ENCODE measurements around the gene LMF1.

DNA sequence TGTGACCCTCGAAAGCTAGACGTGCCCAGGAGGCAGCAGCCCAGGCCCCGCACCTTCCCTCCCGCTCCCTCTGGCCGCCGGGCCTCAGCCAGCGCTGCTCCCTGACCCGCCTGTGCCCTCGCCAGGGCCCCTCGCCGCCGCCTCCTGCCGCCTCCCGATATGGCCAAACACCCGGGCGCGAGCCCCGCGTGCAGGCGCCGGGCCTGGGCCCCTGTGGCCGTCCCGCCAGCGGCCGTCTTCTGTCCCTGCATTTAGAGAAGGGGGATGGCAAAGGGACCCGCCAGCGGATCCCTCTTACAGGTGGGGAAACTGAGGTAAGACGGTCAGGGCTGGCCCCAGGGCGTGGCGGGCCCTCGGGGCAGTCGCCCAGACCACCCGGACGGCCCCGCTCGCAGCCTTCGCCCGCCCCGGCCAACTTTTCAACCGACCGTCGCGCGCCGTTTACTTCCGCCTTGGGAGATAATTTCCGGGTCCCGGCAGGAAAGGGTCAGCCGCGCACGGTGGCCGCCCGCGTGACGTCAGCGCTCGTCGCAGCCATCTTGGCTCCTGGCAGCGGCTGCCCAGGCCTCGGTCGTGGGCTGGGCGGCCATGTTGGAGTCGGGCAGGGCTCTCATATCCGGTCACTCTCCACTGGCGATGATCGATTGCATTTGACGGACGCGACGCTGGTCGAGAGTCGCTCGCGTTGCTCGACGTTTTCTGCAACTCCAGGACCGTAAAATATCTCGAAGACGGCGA lies 163.3 kb downstream of the LMF1 start:
- TF ChIP-seq, protein P1, sequence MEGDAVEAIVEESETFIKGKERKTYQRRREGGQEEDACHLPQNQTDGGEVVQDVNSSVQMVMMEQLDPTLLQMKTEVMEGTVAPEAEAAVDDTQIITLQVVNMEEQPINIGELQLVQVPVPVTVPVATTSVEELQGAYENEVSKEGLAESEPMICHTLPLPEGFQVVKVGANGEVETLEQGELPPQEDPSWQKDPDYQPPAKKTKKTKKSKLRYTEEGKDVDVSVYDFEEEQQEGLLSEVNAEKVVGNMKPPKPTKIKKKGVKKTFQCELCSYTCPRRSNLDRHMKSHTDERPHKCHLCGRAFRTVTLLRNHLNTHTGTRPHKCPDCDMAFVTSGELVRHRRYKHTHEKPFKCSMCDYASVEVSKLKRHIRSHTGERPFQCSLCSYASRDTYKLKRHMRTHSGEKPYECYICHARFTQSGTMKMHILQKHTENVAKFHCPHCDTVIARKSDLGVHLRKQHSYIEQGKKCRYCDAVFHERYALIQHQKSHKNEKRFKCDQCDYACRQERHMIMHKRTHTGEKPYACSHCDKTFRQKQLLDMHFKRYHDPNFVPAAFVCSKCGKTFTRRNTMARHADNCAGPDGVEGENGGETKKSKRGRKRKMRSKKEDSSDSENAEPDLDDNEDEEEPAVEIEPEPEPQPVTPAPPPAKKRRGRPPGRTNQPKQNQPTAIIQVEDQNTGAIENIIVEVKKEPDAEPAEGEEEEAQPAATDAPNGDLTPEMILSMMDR (conservative IDR thresholded peaks at IDR 0.05 in 1 of 2, IDR thresholded peaks at IDR 0.05 in 1 of 2; ENCODE audit: extremely low read depth in 1 of 2, insufficient read depth in 1 of 2, low read depth in 1 of 2, low read length in 2 of 2) = no peak
- no peak for TF ChIP-seq EZH2 (IDR thresholded peaks at IDR 0.05; ENCODE audit: borderline replicate concordance, low read length)

All from mammary epithelial cell (primary cell).